GM18505 (cell line): Measurements from ENCODE around the gene OSBP2.

ENCODE experiments used
- ATAC-seq: cut with Tn5 transposase; IDR thresholded peaks from one replicate; pipeline ENCODE4 v1.9.1; 2021; ENCODE audit not compliant: unreplicated experiment
- POLR2A ChIP-seq: IDR thresholded peaks from 4 replicates; pipeline ENCODE4 v1.6.1; 2011; ENCODE audit warnings: borderline replicate concordance; ENCODE audit not compliant: insufficient read depth, insufficient read length; ENCODE audit errors: extremely low read depth

Gene OSBP2

GRCh38 chr22:30881361-30882183 lies 186.9 kb downstream of the OSBP2 start:
- no peak for ATAC-seq
- TF ChIP-seq POLR2A: no peak

GRCh38 chr22:30882184-30882717 lies 187.6 kb downstream of the OSBP2 start:
- TF ChIP-seq POLR2A: no peak
- ATAC-seq: no peak

DNA sequence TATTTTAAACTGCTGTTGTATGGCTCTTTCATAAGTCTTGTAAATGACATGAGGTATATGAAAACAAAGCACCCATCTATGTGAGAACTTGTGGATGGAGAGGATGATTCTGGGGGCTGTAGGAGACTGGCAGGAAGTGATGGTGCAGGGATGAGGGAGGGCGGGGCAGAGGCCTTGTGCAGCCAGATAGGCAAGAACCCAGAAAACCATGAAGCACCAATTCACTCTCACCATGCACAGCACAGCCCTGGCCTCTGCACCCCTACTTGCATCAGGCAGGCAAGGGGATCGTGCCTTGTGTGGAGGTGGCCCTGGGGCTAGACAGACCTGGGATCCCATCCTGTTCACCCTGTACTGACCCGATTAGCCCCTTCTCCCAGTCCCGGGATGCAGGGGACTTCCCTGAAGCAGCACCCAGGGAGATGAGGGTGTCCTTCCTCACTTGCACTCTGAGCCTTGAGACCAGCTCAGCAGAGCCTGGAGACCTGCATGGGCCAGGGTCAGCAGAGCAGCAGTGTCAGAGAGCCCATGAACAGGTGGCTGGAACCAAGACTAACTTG lies 188.4 kb downstream of the OSBP2 start:
- TF ChIP-seq POLR2A: no peak
- ATAC-seq: no peak

DNA sequence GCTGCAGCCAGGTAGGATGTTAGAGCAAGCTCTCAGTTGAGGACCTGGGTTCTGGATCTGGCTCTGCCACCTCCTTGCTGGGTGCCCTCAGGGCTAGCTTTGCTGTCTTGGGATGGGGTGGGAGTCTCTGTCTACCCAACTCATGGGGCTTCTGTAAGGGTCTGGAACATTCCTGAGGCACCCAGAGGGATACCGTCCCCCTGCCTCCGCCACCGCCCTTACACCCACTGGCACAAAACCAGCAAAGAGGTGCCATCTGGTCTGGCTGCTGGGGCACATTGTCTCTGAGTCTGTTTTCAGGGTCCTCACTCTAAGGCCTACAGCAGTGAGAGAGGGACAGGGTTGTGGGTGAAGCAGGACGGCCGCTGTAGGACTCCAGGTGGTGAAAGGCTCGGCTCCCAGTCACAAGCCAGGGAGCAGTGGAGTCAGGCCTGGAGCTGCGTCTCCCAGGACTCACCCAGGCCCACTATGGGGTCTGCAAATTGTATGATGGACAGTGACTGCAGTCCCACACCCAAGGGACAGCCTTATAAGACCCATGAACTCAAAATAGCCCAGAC lies 189.0 kb downstream of the OSBP2 start:
- no peak for TF ChIP-seq POLR2A
- ATAC-seq: no peak

- TF ChIP-seq POLR2A: no peak
- ATAC-seq: no peak
These were observed 189.7 kb downstream of the OSBP2 start for GRCh38 chr22:30884211-30885000.

DNA sequence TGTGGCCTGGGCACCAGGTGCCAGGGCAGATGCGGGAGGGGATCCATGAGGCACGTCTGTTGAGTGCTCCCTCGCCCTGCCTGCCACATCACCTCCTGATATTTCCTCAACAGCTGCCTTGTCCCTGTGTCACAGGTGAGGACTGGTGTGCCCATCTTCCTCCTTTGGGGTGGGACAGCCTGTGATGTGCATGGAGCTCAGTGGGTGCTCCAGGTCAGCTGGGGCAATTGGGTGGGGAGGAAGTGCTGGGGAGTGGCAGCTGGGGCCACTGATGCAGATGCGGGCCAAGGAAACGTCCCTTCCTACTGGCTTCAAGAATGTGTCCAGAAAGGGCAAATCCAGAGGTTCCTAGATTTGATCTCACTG lies 190.3 kb downstream of the OSBP2 start:
- no peak for TF ChIP-seq POLR2A

GRCh38 chr22:30885591-30885990 lies 190.9 kb downstream of the OSBP2 start:
- no peak for ATAC-seq
- TF ChIP-seq POLR2A: no peak

More for the DNA sequence above, 190.3 kb downstream of the OSBP2 start:
- ATAC-seq: no peak

- ATAC-seq: no peak
- no peak for TF ChIP-seq POLR2A
These were observed 192.8 kb downstream of the OSBP2 start for GRCh38 chr22:30887453-30887852.

DNA sequence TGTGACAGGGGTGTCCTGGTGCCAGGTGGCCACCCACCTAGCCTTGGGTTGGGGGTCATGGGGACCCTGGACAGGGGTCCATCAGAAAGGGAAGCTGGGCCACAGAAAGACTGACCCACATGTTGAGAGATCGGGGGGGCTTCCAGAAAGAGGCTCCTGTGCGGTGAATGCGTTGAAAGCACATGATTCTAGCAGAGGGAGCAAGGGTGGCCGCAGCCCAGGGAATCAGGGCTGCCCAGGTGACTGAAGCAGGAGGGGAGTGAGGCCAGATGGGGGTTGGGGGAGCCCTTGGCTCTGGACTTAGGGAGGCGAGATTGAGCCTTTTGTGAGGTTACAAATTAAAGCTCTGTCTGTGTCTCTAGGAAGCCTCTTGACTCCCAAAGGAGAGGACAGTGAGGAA lies 193.2 kb downstream of the OSBP2 start:
- no peak for ATAC-seq
- TF ChIP-seq POLR2A: no peak

GRCh38 chr22:30889268-30889995 lies 194.8 kb downstream of the OSBP2 start:
- no peak for ATAC-seq
- no peak for TF ChIP-seq POLR2A

DNA sequence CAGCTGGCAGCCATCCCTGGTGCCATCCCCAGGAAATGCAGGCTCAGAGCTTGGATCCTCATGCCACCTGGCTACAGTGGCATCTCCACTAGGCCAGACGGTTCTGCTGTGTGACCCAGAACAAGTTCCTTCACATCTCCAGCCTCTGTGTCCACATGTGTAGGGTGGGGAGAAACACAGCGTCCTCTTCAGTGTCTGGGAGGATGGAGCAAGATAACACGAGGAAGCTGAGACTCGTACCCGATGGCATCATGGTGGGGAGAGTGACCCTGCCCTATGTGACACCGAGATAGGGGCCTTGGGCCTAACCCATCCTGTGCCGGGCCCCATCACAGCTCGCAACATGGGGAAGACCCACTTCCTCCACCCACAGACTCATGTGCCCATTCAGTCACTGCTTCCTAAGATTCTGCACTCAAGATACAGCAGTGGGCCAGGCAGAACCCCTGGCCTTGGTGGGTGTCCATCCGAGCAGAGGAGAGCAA lies 195.4 kb downstream of the OSBP2 start:
- TF ChIP-seq POLR2A: no peak

DNA sequence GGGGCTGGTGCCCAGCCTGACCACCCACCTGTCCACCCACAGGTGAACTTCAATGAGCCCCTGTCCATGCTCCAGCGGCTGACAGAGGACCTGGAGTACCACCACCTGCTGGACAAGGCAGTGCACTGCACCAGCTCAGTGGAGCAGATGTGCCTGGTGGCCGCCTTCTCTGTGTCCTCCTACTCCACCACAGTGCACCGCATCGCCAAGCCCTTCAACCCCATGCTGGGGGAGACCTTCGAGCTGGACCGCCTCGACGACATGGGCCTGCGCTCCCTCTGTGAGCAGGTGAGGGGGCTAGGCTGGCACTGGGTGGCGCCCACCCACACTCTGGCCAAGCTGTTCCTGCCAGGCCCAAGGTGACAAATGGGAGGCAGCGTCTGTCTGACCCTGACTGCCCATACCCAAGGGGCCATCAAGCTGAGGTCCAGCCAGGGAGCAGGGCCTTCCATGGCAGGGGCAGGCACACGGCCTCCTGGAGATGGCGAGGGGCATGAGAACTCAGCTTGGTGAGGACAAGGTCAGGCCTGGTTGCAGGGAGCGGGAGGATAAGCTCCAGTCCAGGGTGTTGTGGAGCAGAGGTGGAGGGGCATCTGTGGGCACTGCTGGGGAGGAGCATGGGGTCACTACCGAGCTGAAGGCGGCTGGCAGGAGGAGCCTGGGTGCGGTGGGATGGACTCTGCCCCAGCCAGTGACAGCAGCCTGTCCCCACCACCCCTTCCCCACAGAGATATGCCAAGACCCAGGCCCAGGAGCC lies 196.2 kb downstream of the OSBP2 start:
- ATAC-seq: no peak

More for the DNA sequence above, 195.4 kb downstream of the OSBP2 start:
- no peak for ATAC-seq

More for the DNA sequence above, 196.2 kb downstream of the OSBP2 start:
- TF ChIP-seq POLR2A: no peak
